GM23338 (cell line): ENCODE results near the gene GPD1. TPM values are rescaled to one million over a fixed set of nuclear protein-coding genes. Genes with fewer than 3 reads are reported as not detected.

Experiments used
- ATAC-seq: fragments of 200-7000 bp; cut with Tn5 transposase; 3 replicates; pipeline ENCODE4 v1.9.1; 2020
- DNase-seq: peaks from one replicate; pipeline ENCODE4 v3.0.0-alpha.2; 2015; ENCODE audit warnings: low spot score
- H2AFZ ChIP-seq: fragments of 200-600 bp; sonication (generic); 2 replicates; pipeline ENCODE4 v1.8.0; 2016; ENCODE audit warnings: antibody characterized with exemption, mild to moderate bottlenecking, moderate library complexity
- H3F3A ChIP-seq: fragments of 200-600 bp; sonication (generic); replicated peaks from 2 replicates; pipeline ENCODE4 v1.8.0; 2017; ENCODE audit warnings: antibody characterized with exemption, mixed run types, low read depth
- H3K27ac ChIP-seq: fragments of 200-600 bp; sonication (generic); 2 replicates; pipeline ENCODE4 v1.6.1; 2016; ENCODE audit warnings: low read depth
- H3K27me3 ChIP-seq: fragments of 200-600 bp; sonication (generic); 2 replicates; pipeline ENCODE4 v1.8.0; 2016; ENCODE audit warnings: mild to moderate bottlenecking, mixed run types, moderate library complexity; ENCODE audit not compliant: insufficient read depth
- H3K36me3 ChIP-seq: fragments of 200-600 bp; sonication (generic); 2 replicates; pipeline ENCODE4 v1.8.0; 2016; ENCODE audit warnings: mild to moderate bottlenecking; ENCODE audit not compliant: insufficient read depth
- H3K4me1 ChIP-seq: fragments of 200-600 bp; sonication (generic); 2 replicates; pipeline ENCODE4 v1.8.0; 2016; ENCODE audit warnings: mild to moderate bottlenecking, moderate library complexity; ENCODE audit not compliant: insufficient read depth
- H3K4me2 ChIP-seq: fragments of 200-600 bp; sonication (generic); 2 replicates; pipeline ENCODE4 v1.7.1; 2017; ENCODE audit warnings: mixed run types
- H3K4me3 ChIP-seq: fragments of 200-600 bp; sonication (generic); 2 replicates; pipeline ENCODE4 v1.6.1; 2016; ENCODE audit warnings: mixed run types
- H3K79me2 ChIP-seq: fragments of 200-600 bp; sonication (generic); replicated peaks from 2 replicates; pipeline ENCODE4 v1.8.0; 2017; ENCODE audit warnings: mild to moderate bottlenecking; ENCODE audit not compliant: insufficient read depth
- H3K9me2 ChIP-seq: fragments of 200-600 bp; sonication (generic); 2 replicates; pipeline ENCODE4 v1.8.0; 2017; ENCODE audit not compliant: insufficient read depth
- H4K20me1 ChIP-seq: fragments of 200-600 bp; sonication (generic); replicated peaks from 2 replicates; pipeline ENCODE4 v1.8.0; 2017; ENCODE audit warnings: mild to moderate bottlenecking; ENCODE audit not compliant: insufficient read depth
- H3K27ac Mint-ChIP-seq: 2 replicates; pipeline ENCODE4 v1.8.0; 2020; ENCODE audit warnings: inconsistent platforms, mild to moderate bottlenecking, moderate library complexity, mixed read lengths
- H3K27me3 Mint-ChIP-seq: 3 replicates; pipeline ENCODE4 v1.8.0; 2022; ENCODE audit warnings: low read depth, mild to moderate bottlenecking, moderate library complexity, mixed read lengths, inconsistent platforms; ENCODE audit not compliant: insufficient read depth, poor library complexity
- H3K36me3 Mint-ChIP-seq: 3 replicates; pipeline ENCODE4 v1.8.0; 2021; ENCODE audit warnings: low read depth, mild to moderate bottlenecking, inconsistent platforms, moderate library complexity, mixed read lengths
- H3K4me1 Mint-ChIP-seq: 3 replicates; pipeline ENCODE4 v1.8.0; 2020; ENCODE audit warnings: mild to moderate bottlenecking, inconsistent platforms, mixed read lengths
- H3K4me3 Mint-ChIP-seq: 3 replicates; pipeline ENCODE4 v1.8.0; 2021; ENCODE audit warnings: moderate library complexity, mild to moderate bottlenecking, inconsistent platforms, mixed read lengths
- H3K9me3 Mint-ChIP-seq: 3 replicates; pipeline ENCODE4 v1.8.0; 2020; ENCODE audit warnings: moderate library complexity, mild to moderate bottlenecking, inconsistent platforms, mixed read lengths
- CREB1 ChIP-seq: fragments of 250-450 bp; sonication (Bioruptor Pico); IDR thresholded peaks from 2 replicates; pipeline ENCODE4 v1.5.0; 2020; ENCODE audit warnings: low read depth, mild to moderate bottlenecking, moderate library complexity
- EZH2 ChIP-seq: fragments of 200-600 bp; sonication (generic); IDR thresholded peaks from one replicate; pipeline ENCODE4 v1.8.0; 2017; ENCODE audit warnings: antibody characterized with exemption, mild to moderate bottlenecking, low read depth; ENCODE audit not compliant: unreplicated experiment
- EZH2phosphoT487 ChIP-seq: fragments of 200-600 bp; sonication (generic); IDR thresholded peaks from one replicate; pipeline ENCODE4 v1.8.1; 2018; ENCODE audit warnings: antibody characterized with exemption; ENCODE audit not compliant: unreplicated experiment
- JUNB ChIP-seq: IDR thresholded peaks from one replicate; pipeline ENCODE4 v1.6.1; 2016; ENCODE audit warnings: antibody characterized with exemption; ENCODE audit not compliant: unreplicated experiment
- NANOG ChIP-seq: IDR thresholded peaks from 2 replicates; pipeline ENCODE4 v1.6.1; 2016; ENCODE audit warnings: antibody characterized with exemption, borderline replicate concordance
- POLR2AphosphoS5 ChIP-seq: IDR thresholded peaks from 2 replicates; pipeline ENCODE4 v1.6.1; 2016; ENCODE audit warnings: antibody characterized with exemption, low read depth
- REST ChIP-seq: IDR thresholded peaks from one replicate; pipeline ENCODE4 v1.6.1; 2018; ENCODE audit warnings: antibody characterized with exemption; ENCODE audit not compliant: unreplicated experiment
- STAT1 ChIP-seq: IDR thresholded peaks from one replicate; pipeline ENCODE4 v1.6.1; 2016; ENCODE audit warnings: antibody characterized with exemption; ENCODE audit not compliant: unreplicated experiment
- ZNF331 ChIP-seq: fragments of 250-450 bp; sonication (Bioruptor Pico); IDR thresholded peaks from 2 replicates; pipeline ENCODE4 v1.5.0; 2020; ENCODE audit warnings: low read depth, mild to moderate bottlenecking, moderate library complexity
- ZNF462 ChIP-seq: fragments of 250-450 bp; sonication (Bioruptor Pico); IDR thresholded peaks from 2 replicates; pipeline ENCODE4 v1.5.0; 2020; ENCODE audit warnings: mild to moderate bottlenecking, moderate library complexity
- polyA plus RNA-seq: library from polyadenylated mRNA; unstranded; fragments of >200 nt; fragmentation: Nextera tagmentation; extraction: Ambion mirVana; gene quantifications from 2 replicates; pipeline ENCODE4 v1.2.1, GENCODE V29; 2016
- total RNA-seq: library from RNA; depleted of rRNA; stranded (reverse); fragments of >200 nt; shearing (Covaris generic); gene quantifications from 2 replicates; pipeline ENCODE4 v1.2.3, GENCODE V29; 2014
- TF ChIP-seq, protein P1 (sequence below), 2 experiments: fragments of 200-600 bp in 1 of 2; sonication (generic) in 1 of 2; conservative IDR thresholded peaks; 2 replicates each; pipeline versions ENCODE4 v1.5.1 to v1.6.1; 2016 to 2017; ENCODE audit warnings: antibody characterized with exemption in 2 of 2, low read depth in 2 of 2, mild to moderate bottlenecking in 2 of 2, moderate library complexity in 1 of 2
- TF ChIP-seq, protein P2 (sequence below): IDR thresholded peaks from 2 replicates; pipeline ENCODE4 v1.6.1; 2016; ENCODE audit warnings: antibody characterized with exemption

GPD1 gene
- total and polyA plus RNA-seq, 2 experiments from 2014 or later, result 0.36 to 0.45 TPM

DNA sequence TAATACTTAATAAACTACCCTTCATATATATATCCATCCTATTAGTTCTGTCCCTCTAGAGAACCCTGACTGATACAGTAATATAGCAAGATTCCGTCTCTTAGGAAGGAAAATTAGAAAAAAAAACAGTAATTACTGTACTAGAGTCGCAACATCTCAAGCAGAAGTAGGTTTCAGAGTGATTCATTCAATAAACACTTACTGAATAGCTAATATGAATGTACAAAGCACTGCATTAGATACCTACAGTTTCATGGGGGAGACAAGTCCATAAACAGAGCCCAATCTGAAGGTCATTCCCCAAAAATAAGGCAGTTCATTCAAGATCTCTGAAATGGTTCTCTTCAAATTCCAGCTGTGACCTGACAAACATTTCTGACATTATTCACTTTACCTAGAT is 53.5 kb downstream of the GPD1 start:
- peaks cover 42% of the 10 kb centered on the region for H4K20me1 ChIP-seq
- no peaks in the 10 kb centered on the region for H3K27me3 ChIP-seq
- no peak overlapping the region for H3K4me3 Mint-ChIP-seq
- no peaks in the 10 kb centered on the region for H3K27me3 Mint-ChIP-seq
- DNase-seq (no peak), ATAC-seq (no peak)
- H3K27ac Mint-ChIP-seq, result no peak overlapping the region
- no peak overlapping the region for H3K27ac ChIP-seq
- H3K4me3 ChIP-seq, result no peak overlapping the region
- H3K4me1 ChIP-seq, result no peaks in the 10 kb centered on the region
- H3K9me2 ChIP-seq, result no peaks in the 10 kb centered on the region
- TF ChIP-seq, protein P1, sequence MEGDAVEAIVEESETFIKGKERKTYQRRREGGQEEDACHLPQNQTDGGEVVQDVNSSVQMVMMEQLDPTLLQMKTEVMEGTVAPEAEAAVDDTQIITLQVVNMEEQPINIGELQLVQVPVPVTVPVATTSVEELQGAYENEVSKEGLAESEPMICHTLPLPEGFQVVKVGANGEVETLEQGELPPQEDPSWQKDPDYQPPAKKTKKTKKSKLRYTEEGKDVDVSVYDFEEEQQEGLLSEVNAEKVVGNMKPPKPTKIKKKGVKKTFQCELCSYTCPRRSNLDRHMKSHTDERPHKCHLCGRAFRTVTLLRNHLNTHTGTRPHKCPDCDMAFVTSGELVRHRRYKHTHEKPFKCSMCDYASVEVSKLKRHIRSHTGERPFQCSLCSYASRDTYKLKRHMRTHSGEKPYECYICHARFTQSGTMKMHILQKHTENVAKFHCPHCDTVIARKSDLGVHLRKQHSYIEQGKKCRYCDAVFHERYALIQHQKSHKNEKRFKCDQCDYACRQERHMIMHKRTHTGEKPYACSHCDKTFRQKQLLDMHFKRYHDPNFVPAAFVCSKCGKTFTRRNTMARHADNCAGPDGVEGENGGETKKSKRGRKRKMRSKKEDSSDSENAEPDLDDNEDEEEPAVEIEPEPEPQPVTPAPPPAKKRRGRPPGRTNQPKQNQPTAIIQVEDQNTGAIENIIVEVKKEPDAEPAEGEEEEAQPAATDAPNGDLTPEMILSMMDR (conservative IDR thresholded peaks at IDR 0.05; ENCODE audit: low read depth in 2 of 2), result no peak
- TF ChIP-seq ZNF462 (no peak), CREB1 (no peak), ZNF331 (CRISPR knock-in tag) (no peak), EZH2phosphoT487 (no peak), STAT1 (no peak), REST (no peak), JUNB (no peak), EZH2 (no peak), POLR2AphosphoS5 (no peak), NANOG (no peak)
- TF ChIP-seq, protein P2, sequence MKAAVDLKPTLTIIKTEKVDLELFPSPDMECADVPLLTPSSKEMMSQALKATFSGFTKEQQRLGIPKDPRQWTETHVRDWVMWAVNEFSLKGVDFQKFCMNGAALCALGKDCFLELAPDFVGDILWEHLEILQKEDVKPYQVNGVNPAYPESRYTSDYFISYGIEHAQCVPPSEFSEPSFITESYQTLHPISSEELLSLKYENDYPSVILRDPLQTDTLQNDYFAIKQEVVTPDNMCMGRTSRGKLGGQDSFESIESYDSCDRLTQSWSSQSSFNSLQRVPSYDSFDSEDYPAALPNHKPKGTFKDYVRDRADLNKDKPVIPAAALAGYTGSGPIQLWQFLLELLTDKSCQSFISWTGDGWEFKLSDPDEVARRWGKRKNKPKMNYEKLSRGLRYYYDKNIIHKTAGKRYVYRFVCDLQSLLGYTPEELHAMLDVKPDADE, result no peak
- no peaks in the 10 kb centered on the region for H3K4me1 Mint-ChIP-seq
- H3K36me3 Mint-ChIP-seq, result peaks cover 21% of the 10 kb centered on the region; the same call in 2 of the 3 replicates
- H3K36me3 ChIP-seq, result no peaks in the 10 kb centered on the region
- H3K4me2 ChIP-seq, result no peak overlapping the region
- H3K9me3 Mint-ChIP-seq, result no peaks in the 10 kb centered on the region
- H3K79me2 ChIP-seq, result peaks cover 91% of the 10 kb centered on the region
- no peak overlapping the region for H2AFZ ChIP-seq
- H3F3A ChIP-seq, result peaks cover 4% of the 10 kb centered on the region; the same call in 1 of the 2 replicates
